ENCODE results near the gene NTNG1. TPM values are rescaled to one million over a fixed set of nuclear protein-coding genes. Genes with fewer than 3 reads are reported as not detected.
A peak's percentile ranks its signal among the peaks of the same experiment; 100 is the strongest.

NTNG1 gene
- total RNA-seq, 6 donors from 2014 or later: 1.5 to 11.5 (median 6.8) TPM

DNA sequence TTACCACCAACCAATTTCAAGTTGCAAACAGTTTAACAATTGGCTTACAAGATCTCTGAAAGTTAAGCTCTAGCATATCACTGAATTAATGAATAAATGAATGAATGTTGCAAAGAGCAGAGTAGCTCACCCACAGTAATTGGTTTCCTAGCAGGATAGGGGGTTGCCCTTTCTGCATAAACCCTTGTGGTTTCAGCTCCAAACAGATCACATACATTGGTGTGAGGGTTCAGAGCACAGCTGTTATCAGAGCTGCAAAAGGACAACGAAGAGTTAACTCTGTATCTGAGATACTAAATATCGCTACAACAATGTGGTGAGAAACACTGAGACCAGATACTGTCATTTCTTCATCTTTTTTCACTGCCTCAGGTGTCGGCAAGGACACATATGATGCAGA lies 46.6 kb downstream of the NTNG1 start:
- no peaks in the 10 kb centered on the region for H3K9me3 ChIP-seq
- no peaks in the 10 kb centered on the region for H3K27me3 ChIP-seq
- no peak for ATAC-seq (ENCODE audit: low FRiP score in 2 of 2)
- H3K4me3 ChIP-seq: no peak overlapping the region
- no peak overlapping the region for H3K27ac ChIP-seq
- WGBS, 2 donors: 41 to 55% methylated on average over 3 of the region's 3 CpGs
- no peak for DNase-seq
- H3K36me3 ChIP-seq: no peaks in the 10 kb centered on the region
- TF ChIP-seq POLR2A (IDR thresholded peaks at IDR 0.05): no peak
- no peak for TF ChIP-seq POLR2AphosphoS5 (IDR thresholded peaks at IDR 0.05)
- TF ChIP-seq EP300 (IDR thresholded peaks at IDR 0.05): no peak
- no peaks in the 10 kb centered on the region for H3K4me1 ChIP-seq

DNA sequence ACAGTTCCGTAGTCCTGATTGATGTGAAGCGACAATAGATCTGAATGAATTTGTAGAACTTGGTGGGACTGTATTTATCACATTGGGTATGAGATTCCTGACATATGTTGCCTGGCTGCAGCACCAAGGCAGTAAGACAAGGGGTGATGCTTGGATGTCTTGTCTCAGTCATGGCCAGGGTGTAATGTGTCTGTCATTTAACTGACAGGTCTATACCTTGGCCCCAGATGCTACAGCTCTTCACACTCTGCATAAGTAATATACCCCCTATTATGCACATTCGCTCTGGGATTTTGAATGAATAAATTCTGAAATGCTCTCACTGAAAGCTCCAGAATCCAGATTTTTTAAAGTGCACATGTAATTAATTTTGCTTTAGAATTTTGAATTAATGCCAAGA lies 47.3 kb downstream of the NTNG1 start:
- no peak overlapping the region for H3K27ac ChIP-seq
- ATAC-seq (ENCODE audit: low FRiP score in 2 of 2): no peak
- DNase-seq: no peak
- 87 to 90% methylated on average over 3 of the region's 3 CpGs for WGBS, 2 donors
- TF ChIP-seq POLR2A (IDR thresholded peaks at IDR 0.05): no peak
- no peak for TF ChIP-seq POLR2AphosphoS5 (IDR thresholded peaks at IDR 0.05)
- TF ChIP-seq, protein P1, sequence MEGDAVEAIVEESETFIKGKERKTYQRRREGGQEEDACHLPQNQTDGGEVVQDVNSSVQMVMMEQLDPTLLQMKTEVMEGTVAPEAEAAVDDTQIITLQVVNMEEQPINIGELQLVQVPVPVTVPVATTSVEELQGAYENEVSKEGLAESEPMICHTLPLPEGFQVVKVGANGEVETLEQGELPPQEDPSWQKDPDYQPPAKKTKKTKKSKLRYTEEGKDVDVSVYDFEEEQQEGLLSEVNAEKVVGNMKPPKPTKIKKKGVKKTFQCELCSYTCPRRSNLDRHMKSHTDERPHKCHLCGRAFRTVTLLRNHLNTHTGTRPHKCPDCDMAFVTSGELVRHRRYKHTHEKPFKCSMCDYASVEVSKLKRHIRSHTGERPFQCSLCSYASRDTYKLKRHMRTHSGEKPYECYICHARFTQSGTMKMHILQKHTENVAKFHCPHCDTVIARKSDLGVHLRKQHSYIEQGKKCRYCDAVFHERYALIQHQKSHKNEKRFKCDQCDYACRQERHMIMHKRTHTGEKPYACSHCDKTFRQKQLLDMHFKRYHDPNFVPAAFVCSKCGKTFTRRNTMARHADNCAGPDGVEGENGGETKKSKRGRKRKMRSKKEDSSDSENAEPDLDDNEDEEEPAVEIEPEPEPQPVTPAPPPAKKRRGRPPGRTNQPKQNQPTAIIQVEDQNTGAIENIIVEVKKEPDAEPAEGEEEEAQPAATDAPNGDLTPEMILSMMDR (IDR thresholded peaks at IDR 0.05): no peak
- TF ChIP-seq EP300 (IDR thresholded peaks at IDR 0.05): no peak
- no peaks in the 10 kb centered on the region for H3K9me3 ChIP-seq
- no peaks in the 10 kb centered on the region for H3K27me3 ChIP-seq
- no peaks in the 10 kb centered on the region for H3K36me3 ChIP-seq
- no peak overlapping the region for H3K4me3 ChIP-seq
- H3K4me1 ChIP-seq: no peaks in the 10 kb centered on the region

DNA sequence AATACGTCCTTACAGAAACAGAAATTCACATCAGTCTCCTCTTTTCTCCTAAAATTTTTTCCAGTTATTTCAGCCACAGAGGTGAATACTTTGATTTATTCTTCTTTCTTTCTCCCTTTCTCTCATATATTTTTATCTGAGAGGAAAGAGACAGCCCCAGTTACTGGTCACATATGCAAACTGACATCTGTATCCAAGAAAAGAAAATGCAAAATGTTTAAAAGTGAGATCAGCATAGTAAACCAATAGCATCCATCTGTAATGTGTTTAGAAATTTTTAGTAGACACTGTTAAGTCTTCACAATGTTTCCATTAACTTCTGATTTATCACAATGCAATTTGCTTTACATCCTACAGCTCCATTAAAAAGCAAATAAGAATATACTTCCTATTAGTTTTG lies 53.5 kb downstream of the NTNG1 start:
- no peaks in the 10 kb centered on the region for H3K36me3 ChIP-seq
- H3K9me3 ChIP-seq: no peaks in the 10 kb centered on the region
- H3K27ac ChIP-seq: no peak overlapping the region
- 74 to 88% methylated on average over 1 of the region's 1 CpG for WGBS, 2 donors
- no peak for DNase-seq
- H3K4me3 ChIP-seq: no peak overlapping the region
- no peak for TF ChIP-seq EP300 (IDR thresholded peaks at IDR 0.05)
- no peak for TF ChIP-seq POLR2A (IDR thresholded peaks at IDR 0.05)
- TF ChIP-seq POLR2AphosphoS5 (IDR thresholded peaks at IDR 0.05): no peak
- TF ChIP-seq, protein P1 (IDR thresholded peaks at IDR 0.05): no peak
- H3K27me3 ChIP-seq: no peaks in the 10 kb centered on the region
- no peaks in the 10 kb centered on the region for H3K4me1 ChIP-seq
- ATAC-seq (ENCODE audit: low FRiP score in 2 of 2): no peak

DNA sequence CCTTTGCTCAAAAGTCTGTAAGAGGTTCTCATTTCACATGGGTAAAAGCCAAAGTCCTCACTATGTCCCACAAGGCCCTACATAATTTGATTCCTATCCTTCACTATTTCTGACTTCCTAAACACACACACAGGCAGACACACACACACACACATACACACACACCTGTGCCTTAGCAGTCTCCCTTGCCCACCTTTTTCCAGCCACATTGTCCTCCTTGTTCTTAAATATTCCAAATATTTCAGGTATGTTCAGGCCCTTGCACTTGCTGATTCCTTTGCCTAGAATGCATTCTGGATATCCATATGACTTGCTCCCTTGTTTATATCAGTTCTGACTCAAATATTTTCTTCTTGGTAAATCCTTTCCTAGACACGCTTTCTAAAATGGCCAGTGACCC lies 54.6 kb downstream of the NTNG1 start:
- Histone ChIP-seq H3K36me3 (no peaks in the 10 kb centered on the region), H3K9me3 (no peaks in the 10 kb centered on the region), H3K27ac (no peak overlapping the region), H3K4me3 (no peak overlapping the region), H3K27me3 (no peaks in the 10 kb centered on the region), H3K4me1 (no peaks in the 10 kb centered on the region)
- no peak for DNase-seq
- WGBS, 2 donors: 73 to 85% methylated on average over 1 of the region's 1 CpG
- no peak for ATAC-seq (ENCODE audit: low FRiP score in 2 of 2)
- no peak for TF ChIP-seq POLR2AphosphoS5 (IDR thresholded peaks at IDR 0.05)
- TF ChIP-seq EP300 (IDR thresholded peaks at IDR 0.05): no peak
- TF ChIP-seq, protein P1 (IDR thresholded peaks at IDR 0.05): no peak
- no peak for TF ChIP-seq POLR2A (IDR thresholded peaks at IDR 0.05)

DNA sequence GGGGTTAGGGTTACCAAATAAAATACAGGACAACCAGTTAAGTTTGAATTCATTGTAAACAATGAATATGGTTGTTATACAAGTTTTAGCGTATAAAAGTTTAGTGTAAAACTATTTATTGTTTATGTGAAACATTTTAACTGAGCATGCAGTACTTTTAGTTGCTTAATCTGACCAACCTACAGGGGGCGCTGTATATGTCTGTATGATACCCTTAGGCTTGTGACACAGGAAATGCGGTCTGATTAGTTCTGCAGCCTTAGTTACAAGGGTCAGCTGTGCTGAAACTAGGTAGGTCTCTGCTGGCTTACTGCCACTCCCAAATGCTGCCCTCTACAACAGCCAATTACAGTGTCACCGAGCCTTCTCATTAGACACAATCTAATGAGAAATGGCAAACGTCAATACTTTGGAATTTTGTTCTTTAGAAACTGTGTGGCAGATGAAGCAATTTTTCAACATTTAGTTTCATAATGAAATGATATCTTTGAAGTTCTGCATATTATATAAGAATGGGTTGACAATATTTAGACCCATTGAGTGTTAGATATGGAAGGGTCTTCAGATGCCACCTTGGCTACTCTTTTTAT lies 56.2 kb downstream of the NTNG1 start:
- no peak overlapping the region for H3K4me3 ChIP-seq
- no peaks in the 10 kb centered on the region for H3K36me3 ChIP-seq
- TF ChIP-seq, protein P1 (IDR thresholded peaks at IDR 0.05): peak in 1 of 6 experiments; percentile 21
- TF ChIP-seq POLR2AphosphoS5 (IDR thresholded peaks at IDR 0.05): no peak
- DNase-seq (no peak), ATAC-seq (ENCODE audit: low FRiP score in 2 of 2) (no peak)
- no peaks in the 10 kb centered on the region for H3K4me1 ChIP-seq
- H3K27ac ChIP-seq: no peak overlapping the region
- 52 to 59% methylated on average over 5 of the region's 5 CpGs for WGBS, 2 donors
- peaks cover 2 to 9% (median 5%) of the 10 kb centered on the region in 4 donors for H3K9me3 ChIP-seq
- no peaks in the 10 kb centered on the region for H3K27me3 ChIP-seq
